NOMO-1 treated with dmso at 0.1 percent for 144 hours (cell line): ENCODE data around the gene TIFAB.

ENCODE experiments used
- DNase-seq: peaks from one replicate; lab custom pipeline; 2025; ENCODE audit not compliant: unreplicated experiment; lab: John Stamatoyannopoulos, UW

The TIFAB gene

GRCh38 chr5:135428586-135428985 is 23.6 kb downstream of the TIFAB start:
- DNase-seq, result no peak

- DNase-seq, result peak; percentile 37
These were observed 25.8 kb downstream of the TIFAB start for GRCh38 chr5:135426102-135427082.

- DNase-seq, result peak; percentile 60
These were observed 26.5 kb downstream of the TIFAB start for GRCh38 chr5:135425641-135426040.

GRCh38 chr5:135423846-135424168 is 28.3 kb downstream of the TIFAB start:
- no peak for DNase-seq

GRCh38 chr5:135423146-135423845 is 28.9 kb downstream of the TIFAB start:
- peak; percentile 51 for DNase-seq

- DNase-seq, result no peak
These were observed 29.7 kb downstream of the TIFAB start for GRCh38 chr5:135422419-135422818.

- no peak for DNase-seq
These were observed 35.1 kb downstream of the TIFAB start for GRCh38 chr5:135417083-135417482.

GRCh38 chr5:135405082-135405481 is 47.1 kb downstream of the TIFAB start:
- no peak for DNase-seq

GRCh38 chr5:135402031-135402430 is 50.1 kb downstream of the TIFAB start:
- no peak for DNase-seq

GRCh38 chr5:135400866-135401265 is 51.3 kb downstream of the TIFAB start:
- DNase-seq, result no peak

- DNase-seq, result no peak
These were observed 52.2 kb downstream of the TIFAB start for GRCh38 chr5:135399794-135400542.

- peak; percentile 47 for DNase-seq
These were observed 53.0 kb downstream of the TIFAB start, which contains the start of gene MACROH2A1 for GRCh38 chr5:135398855-135399793. Gene MACROH2A1, minus strand, starts transcription at chr5:135399231. Its CDS starts 10,138 bp downstream, at chr5:135389093.

- DNase-seq, result no peak
These were observed 53.8 kb downstream of the TIFAB start for GRCh38 chr5:135398160-135398854.
